Esophagus muscularis mucosa (tissue), 4 donors: ENCODE data around the gene RYR2.

Experiments
- EP300 ChIP-seq: sonication (generic); formaldehyde crosslinking; IDR thresholded peaks from one replicate; pipeline ENCODE4 v1.6.1; 2017; ENCODE audit warnings: antibody characterized with exemption
- POLR2A ChIP-seq: fragments of 450-650 bp; IDR thresholded peaks from one replicate; pipeline ENCODE4 v1.6.1; 2017; ENCODE audit warnings: antibody characterized with exemption, moderate library complexity, mild to moderate bottlenecking, low read depth
- POLR2AphosphoS5 ChIP-seq, 2 donors: sonication (generic); formaldehyde crosslinking; IDR thresholded peaks; one replicate each; pipeline ENCODE4 v1.6.1; 2017; ENCODE audit warnings: antibody characterized with exemption in 2 of 2
- TF ChIP-seq, protein P1 (sequence below), 3 experiments: fragments of 200-600 bp in 2 of 3; fragments of 450-650 bp in 1 of 3; sonication (generic) in 2 of 3; IDR thresholded peaks; one replicate each; pipeline ENCODE4 v1.5.1; 2017 to 2019; ENCODE audit warnings: antibody characterized with exemption in 3 of 3, mild to moderate bottlenecking in 2 of 3, moderate library complexity in 1 of 3

GRCh38 chr1:237355022-237355421 is 313.0 kb downstream of the RYR2 start:
- TF ChIP-seq, protein P1, sequence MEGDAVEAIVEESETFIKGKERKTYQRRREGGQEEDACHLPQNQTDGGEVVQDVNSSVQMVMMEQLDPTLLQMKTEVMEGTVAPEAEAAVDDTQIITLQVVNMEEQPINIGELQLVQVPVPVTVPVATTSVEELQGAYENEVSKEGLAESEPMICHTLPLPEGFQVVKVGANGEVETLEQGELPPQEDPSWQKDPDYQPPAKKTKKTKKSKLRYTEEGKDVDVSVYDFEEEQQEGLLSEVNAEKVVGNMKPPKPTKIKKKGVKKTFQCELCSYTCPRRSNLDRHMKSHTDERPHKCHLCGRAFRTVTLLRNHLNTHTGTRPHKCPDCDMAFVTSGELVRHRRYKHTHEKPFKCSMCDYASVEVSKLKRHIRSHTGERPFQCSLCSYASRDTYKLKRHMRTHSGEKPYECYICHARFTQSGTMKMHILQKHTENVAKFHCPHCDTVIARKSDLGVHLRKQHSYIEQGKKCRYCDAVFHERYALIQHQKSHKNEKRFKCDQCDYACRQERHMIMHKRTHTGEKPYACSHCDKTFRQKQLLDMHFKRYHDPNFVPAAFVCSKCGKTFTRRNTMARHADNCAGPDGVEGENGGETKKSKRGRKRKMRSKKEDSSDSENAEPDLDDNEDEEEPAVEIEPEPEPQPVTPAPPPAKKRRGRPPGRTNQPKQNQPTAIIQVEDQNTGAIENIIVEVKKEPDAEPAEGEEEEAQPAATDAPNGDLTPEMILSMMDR (IDR thresholded peaks at IDR 0.05): no peak
- TF ChIP-seq POLR2A (no peak), POLR2AphosphoS5 (IDR thresholded peaks at IDR 0.05) (no peak), EP300 (no peak)
